Suprapubic skin (tissue), 4 donors: Measurements from ENCODE around the gene CPHXL2.

Source experiments
- CTCF ChIP-seq, 2 donors: fragments of 200-600 bp in 1 of 2; fragments of 450-650 bp in 1 of 2; sonication (generic) in 1 of 2; IDR thresholded peaks; one replicate each; pipeline ENCODE4 v1.5.1; 2016 to 2019; ENCODE audit warnings: antibody characterized with exemption in 2 of 2, mild to moderate bottlenecking in 1 of 2, moderate library complexity in 1 of 2
- POLR2A ChIP-seq, 2 donors: fragments of 450-650 bp; IDR thresholded peaks; one replicate each; pipeline ENCODE4 v1.6.1; 2017; ENCODE audit warnings: antibody characterized with exemption in 2 of 2, mild to moderate bottlenecking in 2 of 2, moderate library complexity in 2 of 2
- POLR2AphosphoS5 ChIP-seq, 3 donors: sonication (generic); formaldehyde crosslinking; IDR thresholded peaks; one replicate each; pipeline ENCODE4 v1.6.1; 2017; ENCODE audit warnings: antibody characterized with exemption in 3 of 3

- TF ChIP-seq POLR2A (IDR thresholded peaks at IDR 0.05) (no peak), CTCF (IDR thresholded peaks at IDR 0.05) (no peak), POLR2AphosphoS5 (IDR thresholded peaks at IDR 0.05) (no peak)
Measured at GRCh38 chr16:75682308-75682707, 5.5 kb upstream of the CPHXL2 start.
